Activated T-cell treated with anti-CD3 and anti-CD28 coated beads, Interleukin-2, amount 50 U/mL, for 72 hours (primary cell): Measurements from ENCODE around the gene DLST. TPM values are rescaled to one million over a fixed set of nuclear protein-coding genes. Genes with fewer than 3 reads are reported as not detected.

Experiments
- total RNA-seq, 2 donors: library from RNA; stranded (reverse); gene quantifications; one replicate each; pipeline ENCODE4 v1.2.3, GENCODE V29; 2022

The DLST gene
- total RNA-seq, 2 donors from 2014 or later, result 151 to 183 TPM

Other genes with a start within 250 kb of the DLST start
- gene AREL1, start 168.8 kb upstream of the DLST start, total RNA-seq, result 10 to 100 TPM; 34.7 to 43.0 TPM
- gene FCF1, start 168.8 kb upstream of the DLST start, total RNA-seq, result 10 to 100 TPM; 71.1 to 87.9 TPM
- gene YLPM1, start 118.6 kb upstream of the DLST start, total RNA-seq, result 10 to 100 TPM; 62.6 to 67.1 TPM
- under 1 TPM; 0.23 to 0.29 TPM for gene PROX2, start 5.8 kb upstream of the DLST start, total RNA-seq
- gene RPS6KL1, start 41.3 kb downstream of the DLST start, total RNA-seq, result 1 to 10 TPM; 4.6 to 6.7 TPM
- under 1 TPM in 1 of 2 donors, not detected in 1; 0.35 TPM for gene PGF, start 73.7 kb downstream of the DLST start, total RNA-seq
- 10 to 100 TPM; 50.3 to 68.5 TPM for gene EIF2B2, start 121.0 kb downstream of the DLST start, total RNA-seq
- gene MLH3, start 169.6 kb downstream of the DLST start, total RNA-seq, result 10 to 100 TPM; 16.9 to 19.3 TPM
- gene ACYP1, start 182.1 kb downstream of the DLST start, total RNA-seq, result 10 to 100 TPM; 40.5 to 44.9 TPM
- 1 to 10 TPM; 1.2 to 3.0 TPM for gene ZC2HC1C, start 187.7 kb downstream of the DLST start, total RNA-seq
- 10 to 100 TPM; 64.1 to 77.5 TPM for gene NEK9, start 245.1 kb downstream of the DLST start, total RNA-seq